ENCODE results near the gene MICOS13. TPM values are rescaled to one million over a fixed set of nuclear protein-coding genes. Genes with fewer than 3 reads are reported as not detected.

Gene MICOS13
- total and polyA plus RNA-seq, 2 donors (not counting 3 experiments of a cell fraction or from before 2014, with no cell fraction given): 55.3 to 86.1 TPM

DNA sequence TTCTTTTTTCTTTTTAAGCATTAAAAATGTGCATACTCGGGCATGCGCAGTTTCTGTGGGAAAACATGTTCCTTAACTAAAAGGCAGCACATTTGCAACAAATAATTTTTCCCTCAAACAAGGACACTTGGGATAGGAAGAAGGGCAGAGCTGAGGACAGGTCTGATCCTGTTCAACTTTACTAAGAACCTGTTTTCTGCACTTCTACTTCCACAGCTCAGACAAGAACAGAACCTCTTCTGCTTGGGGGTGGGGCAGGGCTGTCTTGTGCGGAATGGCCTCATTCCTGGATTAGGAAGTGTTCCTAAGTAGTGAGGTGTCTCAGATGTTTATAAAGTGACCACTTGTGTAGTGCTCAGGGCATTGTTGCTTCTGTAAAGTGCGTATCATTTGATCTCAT is 39.1 kb downstream of the MICOS13 start:
- FAIRE-seq (no peak), DNase-seq (ENCODE audit: low read depth, low spot score) (no peak)
- no peaks in the 10 kb centered on the region for H3K9me1 ChIP-seq (replicated peaks; ENCODE audit: control insufficient read depth, extremely low read depth, insufficient read depth, low read length)
- H3K27ac ChIP-seq (ENCODE audit: insufficient read depth, low read depth, low read length): no peak overlapping the region
- H3K9ac ChIP-seq (replicated peaks; ENCODE audit: extremely low read depth, insufficient read depth, low read length): no peak overlapping the region
- no peaks in the 10 kb centered on the region for H3K9me3 ChIP-seq (replicated peaks; ENCODE audit: control insufficient read depth, insufficient read depth, low read length)
- TF ChIP-seq FOS (IDR thresholded peaks at IDR 0.05; ENCODE audit: borderline replicate concordance, insufficient read depth, low read length): no peak
- no peak for TF ChIP-seq EZH2 (IDR thresholded peaks at IDR 0.05; ENCODE audit: borderline replicate concordance, low read depth, low read length, severe bottlenecking)
- TF ChIP-seq JUN (IDR thresholded peaks at IDR 0.05; ENCODE audit: borderline replicate concordance, insufficient read depth, insufficient read length, low read depth): no peak
- TF ChIP-seq GATA2 (IDR thresholded peaks at IDR 0.05; ENCODE audit: insufficient read depth, insufficient read length, low read depth, low read length): no peak
- no peak overlapping the region for H3K4me3 ChIP-seq (replicated peaks in 1 of 3; ENCODE audit: insufficient read depth in 1 of 3, low read depth in 1 of 3, low read length in 3 of 3)
- H3K79me2 ChIP-seq (ENCODE audit: control insufficient read depth, insufficient read depth, low read length): peaks cover 90% of the 10 kb centered on the region
- dilution Hi-C loops (cut with MboI; ENCODE audit: extremely low pct_ligation_motif_present, low sequenced_read_pairs) (no loop called here), intact Hi-C loops (cut with micrococcal nuclease) (loop anchor here (10.0 kb wide), 1 partner anchor 544 kb away; no protein-coding TSS in a partner anchor)
- H3K36me3 ChIP-seq (ENCODE audit: control insufficient read depth in 2 of 2, extremely low read depth in 1 of 2, insufficient read depth in 2 of 2, low read length in 2 of 2): peaks cover 13 to 18% of the 10 kb centered on the region in 2 experiments
- CTCF ChIA-PET: no interaction called here
- POLR2A ChIA-PET: no interaction called here
- BruUV-seq (replicated peaks): no TSS peak
- H3K4me1 ChIP-seq (ENCODE audit: control insufficient read depth, extremely low read depth, insufficient read depth, low read length): no peaks in the 10 kb centered on the region
- peaks cover 7% of the 10 kb centered on the region for H4K20me1 ChIP-seq (replicated peaks; ENCODE audit: control insufficient read depth, extremely low read depth, insufficient read depth, low read length)
- H2AFZ ChIP-seq (ENCODE audit: low read depth, low read length): no peak overlapping the region
- no peaks in the 10 kb centered on the region for H3K27me3 ChIP-seq (ENCODE audit: control insufficient read depth in 2 of 2, insufficient read depth in 2 of 2, low read length in 2 of 2)
- no peak overlapping the region for H3K4me2 ChIP-seq (ENCODE audit: insufficient read depth, low read length)

DNA sequence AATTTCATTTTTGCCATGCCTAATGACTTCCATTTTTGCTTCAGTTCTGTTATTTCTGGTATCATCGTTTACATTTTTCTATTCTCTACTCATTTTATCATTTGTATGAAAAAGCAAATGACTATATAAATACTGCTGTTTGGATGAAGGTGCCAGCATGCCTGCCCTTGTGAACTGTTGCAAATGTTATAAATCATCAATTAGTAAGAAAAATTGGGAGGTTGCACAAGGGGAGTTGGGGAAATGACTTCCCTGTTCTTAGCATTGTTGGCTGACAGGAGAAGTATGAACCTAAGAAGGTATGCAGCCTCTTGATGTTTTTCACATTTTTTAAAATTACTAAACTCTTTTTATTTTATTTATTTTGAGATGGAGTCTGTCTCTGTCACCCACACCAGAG is 42.3 kb downstream of the MICOS13 start:
- TF ChIP-seq JUN (IDR thresholded peaks at IDR 0.05; ENCODE audit: borderline replicate concordance, insufficient read depth, insufficient read length, low read depth): no peak
- no peak for TF ChIP-seq MYC (IDR thresholded peaks at IDR 0.05; ENCODE audit: low read depth, low read length)
- TF ChIP-seq, protein P1, sequence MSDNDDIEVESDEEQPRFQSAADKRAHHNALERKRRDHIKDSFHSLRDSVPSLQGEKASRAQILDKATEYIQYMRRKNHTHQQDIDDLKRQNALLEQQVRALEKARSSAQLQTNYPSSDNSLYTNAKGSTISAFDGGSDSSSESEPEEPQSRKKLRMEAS (IDR thresholded peaks at IDR 0.05; ENCODE audit: insufficient read depth, insufficient read length): no peak
- TF ChIP-seq POLR2A (IDR thresholded peaks at IDR 0.05; ENCODE audit: low read depth, low read length): no peak
- TF ChIP-seq, protein P2, sequence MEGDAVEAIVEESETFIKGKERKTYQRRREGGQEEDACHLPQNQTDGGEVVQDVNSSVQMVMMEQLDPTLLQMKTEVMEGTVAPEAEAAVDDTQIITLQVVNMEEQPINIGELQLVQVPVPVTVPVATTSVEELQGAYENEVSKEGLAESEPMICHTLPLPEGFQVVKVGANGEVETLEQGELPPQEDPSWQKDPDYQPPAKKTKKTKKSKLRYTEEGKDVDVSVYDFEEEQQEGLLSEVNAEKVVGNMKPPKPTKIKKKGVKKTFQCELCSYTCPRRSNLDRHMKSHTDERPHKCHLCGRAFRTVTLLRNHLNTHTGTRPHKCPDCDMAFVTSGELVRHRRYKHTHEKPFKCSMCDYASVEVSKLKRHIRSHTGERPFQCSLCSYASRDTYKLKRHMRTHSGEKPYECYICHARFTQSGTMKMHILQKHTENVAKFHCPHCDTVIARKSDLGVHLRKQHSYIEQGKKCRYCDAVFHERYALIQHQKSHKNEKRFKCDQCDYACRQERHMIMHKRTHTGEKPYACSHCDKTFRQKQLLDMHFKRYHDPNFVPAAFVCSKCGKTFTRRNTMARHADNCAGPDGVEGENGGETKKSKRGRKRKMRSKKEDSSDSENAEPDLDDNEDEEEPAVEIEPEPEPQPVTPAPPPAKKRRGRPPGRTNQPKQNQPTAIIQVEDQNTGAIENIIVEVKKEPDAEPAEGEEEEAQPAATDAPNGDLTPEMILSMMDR (IDR thresholded peaks at IDR 0.05; ENCODE audit: extremely low read depth in 1 of 2, insufficient read depth in 1 of 2, low read depth in 1 of 2, low read length in 2 of 2): no peak
- TF ChIP-seq EZH2 (IDR thresholded peaks at IDR 0.05; ENCODE audit: borderline replicate concordance, low read depth, low read length, severe bottlenecking): no peak
- TF ChIP-seq GATA2 (IDR thresholded peaks at IDR 0.05; ENCODE audit: insufficient read depth, insufficient read length, low read depth, low read length): no peak
- no peak for TF ChIP-seq POLR2AphosphoS5 (IDR thresholded peaks at IDR 0.05; ENCODE audit: insufficient read depth, low read depth, low read length)
- no peak for TF ChIP-seq FOS (IDR thresholded peaks at IDR 0.05; ENCODE audit: borderline replicate concordance, insufficient read depth, low read length)
- ChIA-PET POLR2A (no interaction called here), CTCF (interaction anchor here (0.7 kb wide), 1 partner anchor 8 kb away, joined by 4 read pairs; no protein-coding TSS in a partner anchor)
- BruUV-seq (replicated peaks): no TSS peak
- no peak overlapping the region for H3K27ac ChIP-seq (ENCODE audit: insufficient read depth, low read depth, low read length)
- no peak overlapping the region for H2AFZ ChIP-seq (ENCODE audit: low read depth, low read length)
- FAIRE-seq (no peak), DNase-seq (ENCODE audit: low read depth, low spot score) (no peak)
- no peak overlapping the region for H3K4me2 ChIP-seq (ENCODE audit: insufficient read depth, low read length)
- no peaks in the 10 kb centered on the region for H3K4me1 ChIP-seq (ENCODE audit: control insufficient read depth, extremely low read depth, insufficient read depth, low read length)
- dilution Hi-C loops (cut with MboI; ENCODE audit: extremely low pct_ligation_motif_present, low sequenced_read_pairs) (no loop called here), intact Hi-C loops (cut with micrococcal nuclease) (no loop called here)
- no peak overlapping the region for H3K9ac ChIP-seq (replicated peaks; ENCODE audit: extremely low read depth, insufficient read depth, low read length)
- peaks cover 92% of the 10 kb centered on the region for H3K79me2 ChIP-seq (ENCODE audit: control insufficient read depth, insufficient read depth, low read length)
- no peaks in the 10 kb centered on the region for H3K9me3 ChIP-seq (replicated peaks; ENCODE audit: control insufficient read depth, insufficient read depth, low read length)
- H3K36me3 ChIP-seq (ENCODE audit: control insufficient read depth in 2 of 2, extremely low read depth in 1 of 2, insufficient read depth in 2 of 2, low read length in 2 of 2): peaks cover 3 to 10% of the 10 kb centered on the region in 2 experiments
- H3K27me3 ChIP-seq (ENCODE audit: control insufficient read depth in 2 of 2, insufficient read depth in 2 of 2, low read length in 2 of 2): no peaks in the 10 kb centered on the region
- no peaks in the 10 kb centered on the region for H3K9me1 ChIP-seq (replicated peaks; ENCODE audit: control insufficient read depth, extremely low read depth, insufficient read depth, low read length)
- no peak overlapping the region for H3K4me3 ChIP-seq (replicated peaks in 1 of 3; ENCODE audit: insufficient read depth in 1 of 3, low read depth in 1 of 3, low read length in 3 of 3)
- H4K20me1 ChIP-seq (replicated peaks; ENCODE audit: control insufficient read depth, extremely low read depth, insufficient read depth, low read length): peaks cover 9% of the 10 kb centered on the region
